ENCODE data around the gene HCN1.
"Not testable (repeated sequence)": the region's sequence is repeated elsewhere in the genome, so short reads cannot be mapped to it uniquely, and the experiment has no call there.

HCN1 gene

DNA sequence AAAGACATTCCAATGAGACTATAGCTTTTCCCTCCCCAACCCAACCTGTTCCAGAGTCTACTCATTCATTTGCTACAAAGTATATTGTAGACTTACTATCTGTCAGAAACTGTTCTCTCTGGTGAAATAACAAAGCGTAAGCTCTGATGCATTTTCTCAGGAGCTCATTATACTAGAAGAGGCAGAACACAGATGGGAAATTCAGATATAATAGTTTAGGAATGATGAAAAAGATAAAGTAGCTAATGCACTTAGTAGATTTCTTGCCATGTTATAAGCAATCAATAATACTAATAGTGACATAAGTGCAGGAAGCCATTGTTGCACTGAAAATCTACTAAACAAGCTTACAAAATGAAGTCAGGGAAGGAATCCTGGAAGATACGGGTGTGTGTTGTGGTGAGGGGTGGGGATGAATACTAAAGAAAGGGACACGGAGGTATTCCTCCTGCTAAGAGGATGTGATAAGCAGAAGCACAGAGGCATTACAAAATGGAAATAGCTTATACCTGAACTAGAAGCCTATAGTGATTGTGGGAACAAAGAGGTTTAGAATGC, 78.2 kb downstream of the HCN1 start:
- DNase-seq (ENCODE audit: low read depth): no peak

DNA sequence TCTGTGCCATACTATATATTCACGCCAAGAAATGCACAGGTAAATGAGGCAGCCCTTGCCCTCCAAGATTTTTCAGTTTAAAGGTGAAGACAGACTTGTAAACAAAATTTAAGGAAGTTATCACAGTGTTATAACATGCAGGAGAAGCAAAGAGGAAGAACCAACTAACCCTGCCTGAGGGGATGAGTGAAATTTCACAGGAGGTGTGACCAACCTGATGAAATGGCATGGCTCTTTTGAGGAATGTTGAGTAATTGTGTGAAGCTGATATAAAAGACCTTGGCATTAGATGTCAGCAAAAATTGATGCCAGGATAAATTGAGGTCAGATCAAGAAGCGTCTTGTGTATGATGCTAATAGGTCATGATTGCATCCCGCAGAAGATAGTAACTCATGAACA, 86.5 kb downstream of the HCN1 start:
- no peak for DNase-seq (ENCODE audit: low read depth)

DNA sequence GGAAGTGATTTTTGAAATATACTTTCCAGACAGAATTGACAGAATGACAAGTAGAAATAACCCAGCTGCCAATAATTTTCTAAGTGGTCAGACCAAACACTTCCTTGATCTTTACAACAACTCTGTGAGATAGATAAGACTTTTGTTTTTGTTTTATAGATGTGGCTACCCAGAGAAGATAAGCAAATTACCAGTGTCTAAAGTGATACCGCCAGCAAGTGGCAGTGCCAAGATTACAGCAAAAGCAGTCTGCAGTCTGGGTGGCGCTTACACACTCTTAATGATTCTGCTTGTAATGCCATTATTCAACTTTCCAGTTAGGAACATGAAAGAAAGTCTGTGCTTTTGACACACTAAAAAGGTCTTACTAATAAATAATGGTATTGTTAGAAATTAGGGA, 92.1 kb downstream of the HCN1 start:
- DNase-seq (ENCODE audit: low read depth): no peak

DNA sequence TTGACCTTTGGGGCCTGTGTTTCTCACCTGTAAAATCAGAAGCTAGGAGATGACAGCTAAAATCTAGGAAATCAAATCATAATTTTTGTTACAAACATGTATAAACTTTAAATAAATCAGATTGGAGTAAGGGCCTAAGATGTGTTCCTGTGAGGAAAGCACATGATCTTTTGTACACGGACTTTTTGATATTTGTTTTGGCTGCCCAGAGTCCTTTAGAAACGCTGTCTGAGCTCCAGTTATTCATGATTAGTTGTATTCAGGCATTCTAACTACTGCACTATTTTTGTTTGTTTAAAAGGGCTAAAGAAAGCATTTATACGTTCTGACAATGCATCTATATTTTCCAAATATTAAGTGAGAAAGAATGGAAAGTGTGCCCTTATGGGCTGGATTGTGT, 94.8 kb downstream of the HCN1 start:
- no peak for DNase-seq (ENCODE audit: low read depth)

DNA sequence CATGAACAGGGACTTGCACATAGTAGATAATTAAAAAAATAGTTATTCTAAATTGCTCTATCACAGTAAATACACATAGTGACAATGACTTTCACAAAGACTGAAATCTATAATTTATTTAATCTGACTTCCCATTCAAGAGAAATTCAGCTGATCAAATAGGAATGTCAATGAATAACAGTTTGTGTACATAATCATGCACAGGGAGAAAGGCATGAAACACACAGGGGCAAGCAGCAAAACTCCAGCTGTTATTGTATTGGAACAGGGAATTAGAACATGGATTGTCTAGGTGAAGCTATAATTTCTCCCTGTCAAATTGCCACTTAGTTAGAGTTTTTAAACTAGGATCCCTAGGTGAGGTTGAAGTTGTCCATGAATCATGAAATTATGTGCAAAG, 99.9 kb downstream of the HCN1 start:
- DNase-seq (ENCODE audit: low read depth): no peak

DNA sequence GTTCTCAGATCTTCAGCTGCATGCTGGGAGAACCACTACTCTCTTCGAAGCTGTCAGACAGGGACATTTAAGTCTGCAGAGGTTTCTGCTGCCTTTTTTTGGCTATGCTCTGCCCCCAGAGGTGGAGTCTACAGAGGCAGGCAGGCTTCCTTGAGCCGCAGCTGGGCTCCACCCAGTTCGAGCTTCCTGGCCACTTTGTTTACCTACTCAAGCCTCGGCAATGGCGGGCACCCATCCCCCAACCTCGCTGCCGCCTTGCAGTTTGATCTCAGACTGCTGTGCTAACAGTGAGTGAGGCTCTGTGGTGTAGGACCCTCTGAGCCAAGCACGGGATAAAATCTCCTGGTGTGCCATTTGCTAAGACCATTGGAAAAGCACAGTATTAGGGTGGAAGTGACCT, 110.2 kb downstream of the HCN1 start:
- not testable (repeated sequence) for DNase-seq (ENCODE audit: low read depth)

DNA sequence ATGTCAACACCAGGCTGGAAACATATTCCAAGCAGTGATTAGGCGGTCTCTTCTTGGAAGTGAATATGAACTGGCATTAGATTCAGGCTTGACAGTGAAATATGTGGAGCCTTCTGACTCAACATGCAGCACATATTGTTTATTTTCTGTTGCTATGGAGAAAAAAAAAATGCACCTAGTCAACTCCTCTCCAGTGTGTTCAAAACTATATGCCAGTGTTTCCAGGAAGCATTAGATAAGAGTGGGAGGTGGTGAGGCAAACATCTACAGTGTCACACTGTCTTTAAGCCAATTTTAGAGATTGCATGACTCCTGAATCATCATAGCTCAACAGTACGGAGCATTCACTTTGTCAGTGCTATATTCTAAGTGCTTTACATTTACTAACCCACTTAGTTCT, 117.9 kb downstream of the HCN1 start:
- DNase-seq (ENCODE audit: low read depth): no peak

DNA sequence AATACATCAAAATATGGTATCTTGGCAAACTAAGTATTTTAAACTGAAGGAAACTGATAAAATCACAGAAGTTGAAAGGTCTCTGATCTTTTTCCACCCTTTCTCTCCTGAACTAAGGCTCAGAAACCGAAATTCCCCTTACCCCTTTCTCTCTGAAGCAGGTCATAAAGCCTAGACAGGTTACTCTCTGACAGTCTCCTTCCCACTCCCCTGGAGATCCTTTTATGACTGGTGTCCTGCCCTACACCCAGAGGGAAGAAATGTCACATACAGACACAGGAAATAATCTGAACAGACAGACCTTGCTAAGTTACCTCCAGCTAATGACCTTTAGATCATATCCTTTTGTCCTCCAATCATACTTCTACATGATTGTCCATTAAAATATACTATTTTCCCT, 127.4 kb downstream of the HCN1 start:
- no peak for DNase-seq (ENCODE audit: low read depth)

DNA sequence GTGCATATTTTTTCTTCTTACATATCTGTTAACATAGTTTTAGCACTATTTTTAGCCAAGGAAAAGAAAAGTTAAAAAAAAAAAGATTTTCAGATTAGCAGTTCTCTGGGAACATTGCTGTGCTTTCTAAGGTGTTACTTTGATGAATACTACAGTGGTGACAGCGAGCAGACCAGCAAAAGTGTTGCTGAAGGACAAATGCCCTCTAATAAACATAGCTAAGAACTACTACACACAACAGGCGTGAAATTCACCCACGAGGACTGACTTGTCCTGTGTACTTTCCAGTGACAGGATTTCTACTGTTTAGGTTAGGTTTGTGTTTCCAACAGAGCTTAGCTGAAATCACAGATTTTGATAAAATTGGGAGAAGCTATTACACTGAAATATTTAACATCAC, 153.8 kb downstream of the HCN1 start:
- no peak for DNase-seq (ENCODE audit: low read depth)

DNA sequence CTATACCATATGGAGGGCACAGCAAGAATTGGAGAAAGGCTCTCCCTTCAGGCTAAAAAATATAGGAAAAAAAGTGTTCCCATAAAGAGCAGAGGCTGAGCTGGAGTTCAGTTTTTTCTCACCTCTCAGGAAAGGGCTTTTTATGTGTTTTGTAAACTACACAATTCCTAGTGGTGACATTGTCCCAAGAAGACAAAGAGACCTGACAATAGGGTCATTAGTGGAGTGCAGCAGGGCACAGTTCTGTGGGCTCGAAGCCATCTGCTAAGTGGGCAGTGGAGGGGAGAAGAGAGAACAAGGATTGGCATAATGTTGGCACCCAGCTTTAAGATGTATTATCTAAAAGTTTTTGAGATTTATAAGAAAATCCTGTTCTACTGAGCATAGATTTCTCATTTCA, 162.5 kb downstream of the HCN1 start:
- no peak for DNase-seq (ENCODE audit: low read depth)

DNA sequence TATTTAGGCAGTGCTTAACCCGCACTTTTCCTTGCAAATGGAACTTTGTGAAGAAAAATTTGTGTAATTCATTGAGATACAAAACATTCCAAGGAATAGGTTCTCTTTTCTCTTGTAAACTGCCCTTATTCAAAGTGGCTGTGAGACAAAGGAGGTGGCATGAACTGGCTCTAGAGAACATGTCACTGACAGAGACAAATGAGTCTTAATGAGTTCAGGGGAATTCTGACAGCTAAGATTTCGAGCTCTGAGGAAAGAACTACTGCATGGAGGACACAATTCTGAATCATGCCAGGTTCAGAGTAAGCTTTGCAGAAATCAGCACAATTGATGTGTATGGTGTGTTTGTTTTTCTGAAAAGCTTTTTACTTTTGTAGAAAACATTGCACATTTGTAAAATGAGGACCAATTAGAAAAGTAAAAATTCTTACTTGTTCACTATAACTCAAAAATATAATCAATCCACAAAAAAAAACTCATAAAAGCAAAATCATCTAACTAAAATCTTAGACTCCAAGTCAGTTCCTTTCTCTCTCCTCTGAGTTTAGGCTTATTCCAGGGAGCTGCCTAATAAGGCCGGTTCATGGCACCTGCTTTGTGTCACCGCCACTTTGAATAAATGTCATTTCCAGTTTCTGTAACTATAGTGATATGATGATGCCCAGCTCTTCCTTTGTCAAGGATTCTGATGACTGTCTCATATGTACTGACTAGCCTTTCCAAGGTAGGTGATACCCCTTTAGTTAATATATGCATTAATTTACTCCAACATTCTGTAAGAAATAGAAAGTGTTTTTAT, 163.2 kb downstream of the HCN1 start:
- no peak for DNase-seq (ENCODE audit: low read depth)

DNA sequence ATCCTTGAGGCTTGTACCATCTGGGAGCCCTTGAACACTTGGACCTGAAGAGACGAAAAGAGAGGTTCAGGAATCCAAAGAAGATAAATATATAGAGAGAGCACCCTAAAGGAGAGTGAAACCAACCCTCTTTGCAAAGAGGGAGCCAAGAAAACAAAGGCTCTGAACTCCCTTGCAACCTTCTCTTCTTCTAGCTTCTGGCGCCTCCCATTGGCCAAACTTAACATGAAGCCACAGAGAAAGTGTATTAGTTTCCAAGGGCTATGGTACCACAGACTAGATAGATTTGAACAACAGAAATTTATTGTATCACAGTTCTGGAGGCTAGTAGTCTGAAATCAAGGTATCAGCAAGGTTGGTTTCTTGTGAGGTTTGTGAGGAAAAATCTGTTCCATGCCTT, 175.1 kb downstream of the HCN1 start:
- no peak for DNase-seq (ENCODE audit: low read depth)

DNA sequence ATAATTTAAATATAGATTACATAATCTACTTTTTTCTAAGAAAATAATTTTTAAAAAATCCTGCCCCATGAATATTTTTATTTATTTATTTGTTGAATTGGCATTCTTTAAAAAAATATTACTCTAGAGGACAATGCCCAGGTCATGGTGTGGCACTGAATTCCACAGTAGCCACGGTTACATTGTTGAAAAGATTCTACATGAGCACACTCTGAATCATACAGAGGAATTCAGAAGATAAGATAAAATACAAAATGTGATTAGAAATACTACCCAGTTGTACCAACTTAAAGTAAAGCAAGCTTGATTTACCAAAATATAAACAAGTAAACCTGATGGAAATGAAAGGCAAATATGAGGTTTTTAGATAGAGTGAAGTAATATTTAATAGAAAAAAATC, 183.7 kb downstream of the HCN1 start:
- DNase-seq (ENCODE audit: low read depth): no peak

DNA sequence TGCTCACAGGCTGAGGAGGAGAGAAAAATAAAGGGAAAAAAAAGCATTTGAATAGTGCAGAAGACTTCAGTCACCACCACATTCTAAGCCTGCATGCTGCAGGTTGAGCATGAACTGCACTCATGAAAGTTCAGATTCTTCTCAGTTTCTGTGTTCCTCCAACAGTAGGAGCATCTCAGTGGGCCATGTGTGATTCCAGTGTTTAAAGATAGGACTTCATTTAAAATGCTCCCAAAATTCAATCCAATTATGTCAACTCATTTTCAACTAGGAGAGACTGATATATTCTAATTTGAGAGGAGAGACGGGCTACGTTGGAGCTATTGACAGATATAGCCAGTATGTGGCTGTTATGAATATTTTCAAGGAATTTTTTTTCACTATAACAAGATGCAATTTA, 186.8 kb downstream of the HCN1 start:
- DNase-seq (ENCODE audit: low read depth): no peak

DNA sequence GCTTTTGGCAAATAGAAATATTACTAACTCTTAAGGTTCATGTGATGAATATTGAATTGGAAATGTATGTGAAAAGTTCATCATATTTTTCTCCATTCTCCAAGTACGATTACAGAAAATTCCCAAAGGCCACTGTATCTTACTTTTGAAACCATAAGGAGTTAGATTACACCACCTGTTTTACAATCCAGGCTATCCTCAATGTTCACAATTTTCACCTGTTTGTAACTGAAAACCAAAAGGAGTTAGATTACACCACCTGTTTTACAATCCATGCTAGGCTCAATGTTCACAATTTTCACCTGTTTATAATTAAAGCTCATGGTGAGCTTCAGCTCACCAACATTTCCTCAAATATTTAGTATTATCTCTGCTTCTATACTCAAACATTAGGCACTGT, 188.0 kb downstream of the HCN1 start:
- no peak for DNase-seq (ENCODE audit: low read depth)

DNA sequence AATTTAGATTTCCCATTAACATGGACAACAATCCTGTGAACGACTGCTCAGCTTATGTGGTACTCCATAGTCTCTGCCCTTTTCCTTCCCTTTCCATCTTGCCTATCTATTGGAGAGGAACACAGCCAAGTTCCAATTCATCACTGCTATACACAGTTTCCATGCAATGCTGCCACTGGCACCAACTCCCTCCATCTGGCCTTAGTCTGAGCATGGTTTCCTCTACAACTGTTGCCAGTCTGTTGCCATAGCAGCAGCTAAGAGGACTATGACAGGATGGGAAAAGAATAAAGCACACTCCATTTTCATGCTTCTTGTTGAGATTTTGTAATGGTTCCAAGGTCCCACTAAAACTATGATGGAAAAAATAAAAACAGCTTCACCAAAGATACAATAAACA, 189.0 kb downstream of the HCN1 start:
- no peak for DNase-seq (ENCODE audit: low read depth)

DNA sequence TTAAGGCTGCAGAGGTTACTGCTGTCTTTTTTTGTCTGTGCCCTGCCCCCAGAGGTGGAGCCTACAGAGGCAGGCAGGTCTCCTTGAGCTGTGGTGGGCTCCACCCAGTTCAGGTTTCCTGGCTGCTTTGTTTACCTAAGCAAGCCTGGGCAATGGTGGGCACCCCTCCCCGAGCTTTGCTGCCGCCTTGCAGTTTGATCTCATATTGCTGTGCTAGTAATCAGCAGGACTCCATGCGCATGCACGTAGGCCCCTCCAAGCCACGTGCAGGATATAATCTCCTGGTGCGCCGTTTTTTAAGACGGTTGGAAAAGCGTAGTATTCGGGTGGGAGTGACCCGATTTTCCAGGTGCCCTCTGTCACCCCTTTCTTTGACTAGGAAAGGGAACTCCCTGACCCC, 197.2 kb downstream of the HCN1 start:
- DNase-seq (ENCODE audit: low read depth): not testable (repeated sequence)

DNA sequence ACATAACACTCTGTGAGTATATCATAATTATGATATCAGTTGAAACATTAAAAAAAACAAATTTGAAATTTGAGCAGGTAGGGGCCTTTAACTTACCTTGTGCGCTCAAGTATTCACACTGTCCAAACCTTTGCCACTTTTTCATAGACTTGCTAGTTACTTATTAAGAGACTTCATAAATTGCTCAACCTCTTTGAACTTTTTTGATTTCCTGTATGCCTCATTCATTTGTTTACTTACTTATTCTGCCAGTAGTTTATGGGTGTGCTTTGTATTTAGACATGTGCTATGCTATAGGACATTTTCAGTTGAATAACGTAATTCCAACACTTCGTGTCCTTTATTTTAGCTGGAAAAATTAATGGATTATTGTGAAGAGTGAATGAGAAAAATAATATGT, 204.8 kb downstream of the HCN1 start:
- no peak for DNase-seq (ENCODE audit: low read depth)

DNA sequence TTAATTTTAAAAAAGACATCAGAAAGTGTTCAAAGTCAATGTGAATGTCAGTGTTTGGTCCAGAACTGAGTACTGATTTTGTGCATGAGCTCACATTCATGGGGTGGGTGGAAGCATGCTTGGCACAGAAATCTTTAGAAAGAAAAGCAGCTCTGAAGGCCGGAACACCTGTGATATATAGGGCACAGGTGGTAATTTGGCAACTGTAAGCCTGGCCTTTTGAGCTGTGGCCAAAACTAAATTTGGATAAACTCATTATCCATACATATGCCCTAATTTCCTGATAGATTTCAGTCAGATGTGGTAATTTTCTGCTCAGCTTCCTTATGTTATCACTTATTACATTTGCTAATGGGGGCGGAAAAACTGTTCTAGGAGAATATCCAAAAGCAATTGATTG, 211.4 kb downstream of the HCN1 start:
- no peak for DNase-seq (ENCODE audit: low read depth)

DNA sequence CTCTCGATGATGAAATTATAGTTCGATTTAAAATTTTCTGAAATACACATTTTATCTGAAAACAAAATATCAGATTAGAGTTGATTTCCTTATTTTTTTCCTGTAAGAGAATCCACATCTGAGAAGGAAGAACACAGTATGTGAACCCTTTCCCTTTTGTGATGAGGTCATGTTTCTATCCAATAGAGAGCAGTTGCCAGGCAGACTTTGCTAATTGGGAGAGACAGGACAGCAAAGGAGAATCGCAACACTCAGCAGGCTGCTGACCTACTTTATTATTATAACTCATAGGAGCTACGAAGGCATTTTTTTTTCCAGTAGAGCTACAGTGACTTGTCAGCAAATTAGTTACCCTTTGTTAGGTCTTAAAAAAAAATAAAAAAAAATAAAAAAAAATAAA, 242.1 kb downstream of the HCN1 start:
- DNase-seq (ENCODE audit: low read depth): no peak

DNA sequence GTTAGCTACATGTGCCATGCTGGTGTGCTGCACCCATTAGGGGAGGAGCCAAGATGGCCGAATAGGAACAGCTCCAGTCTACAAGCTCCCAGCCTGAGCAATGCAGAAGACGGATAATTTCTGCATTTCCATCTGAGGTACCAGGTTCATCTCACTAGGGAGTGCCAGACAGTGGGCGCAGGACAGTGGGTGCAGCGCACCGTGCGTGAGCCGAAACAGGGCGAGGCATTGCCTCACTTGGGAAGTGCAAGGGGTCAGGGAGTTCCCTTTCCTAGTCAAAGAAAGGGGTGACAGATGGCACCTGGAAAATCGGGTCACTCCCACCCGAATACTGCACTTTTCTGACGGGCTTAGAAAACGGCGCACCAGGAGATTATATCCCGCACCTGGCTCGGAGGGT, 251.3 kb downstream of the HCN1 start:
- DNase-seq (ENCODE audit: low read depth): not testable (repeated sequence)

DNA sequence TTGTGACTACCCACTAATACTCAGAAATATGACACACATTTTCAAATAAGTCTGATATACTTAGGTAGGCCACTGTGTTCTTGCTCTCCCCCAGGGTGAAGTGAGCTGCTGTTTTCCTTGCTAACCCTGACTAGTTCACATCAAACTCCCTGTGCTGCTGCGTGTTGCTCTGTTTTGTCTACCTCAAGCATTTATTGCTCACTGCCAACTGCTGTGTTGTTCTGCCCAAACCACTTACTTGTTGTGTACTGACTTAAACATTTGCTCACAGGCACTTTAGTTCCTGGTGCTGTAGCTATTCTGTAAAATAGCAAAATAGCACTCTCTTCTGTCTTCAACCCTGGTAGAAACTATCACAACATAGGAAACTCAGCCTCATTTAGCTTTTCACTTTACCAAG, 255.7 kb downstream of the HCN1 start:
- no peak for DNase-seq (ENCODE audit: low read depth)

DNA sequence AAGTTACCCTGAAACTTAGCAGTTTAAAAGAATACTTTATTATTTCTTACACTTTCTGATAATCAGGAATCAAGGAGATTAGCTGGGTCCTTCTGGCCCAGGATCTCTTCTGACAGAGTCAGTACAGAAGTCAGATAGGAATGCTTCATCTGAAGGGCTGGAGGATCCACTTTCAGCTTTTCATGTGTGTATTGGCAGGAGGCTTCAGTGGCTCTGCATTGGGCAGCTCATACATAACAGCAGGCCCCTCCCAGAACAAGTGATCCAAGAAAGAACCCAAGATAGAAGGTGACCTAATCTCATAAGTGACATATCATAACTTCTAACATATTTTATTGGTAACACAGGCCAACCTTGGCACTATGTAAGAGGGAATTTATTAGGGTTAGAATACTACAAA, 258.4 kb downstream of the HCN1 start:
- no peak for DNase-seq (ENCODE audit: low read depth)

DNA sequence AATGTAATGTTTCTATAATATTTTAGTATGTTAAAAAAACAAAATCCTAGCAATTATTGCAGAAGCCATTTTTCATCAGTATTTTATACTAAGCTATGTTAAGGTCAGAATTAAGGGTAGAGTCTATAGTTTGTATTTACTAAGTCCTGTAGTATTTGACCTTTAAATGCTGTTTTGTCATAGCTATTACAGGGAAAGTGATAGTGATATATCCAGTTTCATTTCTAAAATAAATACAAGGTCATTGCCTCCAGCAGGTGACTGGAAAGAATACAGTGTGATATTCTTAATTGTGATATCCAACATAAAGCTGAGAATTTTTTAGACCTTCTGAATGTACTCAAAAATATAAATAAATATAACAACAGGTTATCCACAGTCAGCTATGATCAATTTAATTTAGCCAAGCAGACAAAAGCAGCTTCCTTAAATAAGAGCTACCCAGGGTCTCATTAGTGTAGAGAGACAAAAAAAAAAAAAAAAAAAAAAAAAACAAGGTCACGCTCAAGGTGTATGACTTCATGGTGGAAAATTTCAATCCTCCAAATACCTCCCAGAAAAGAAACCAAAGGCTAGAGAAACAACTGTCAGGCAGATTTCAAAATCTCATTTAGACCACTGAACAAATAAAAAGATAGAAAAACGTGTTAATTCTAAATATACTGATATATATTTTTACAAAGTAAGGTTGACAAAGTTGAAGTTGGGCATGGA, 278.7 kb downstream of the HCN1 start:
- no peak for DNase-seq (ENCODE audit: low read depth)
